GM21619 (cell line): ENCODE measurements around the gene PODNL1.
"Not testable (repeated sequence)": the region's sequence is repeated elsewhere in the genome, so short reads cannot be mapped to it uniquely, and the experiment has no call there.

Experiments
- ATAC-seq: cut with Tn5 transposase; IDR thresholded peaks from one replicate; pipeline ENCODE4 v1.9.1; 2021; ENCODE audit not compliant: unreplicated experiment

PODNL1 gene

DNA sequence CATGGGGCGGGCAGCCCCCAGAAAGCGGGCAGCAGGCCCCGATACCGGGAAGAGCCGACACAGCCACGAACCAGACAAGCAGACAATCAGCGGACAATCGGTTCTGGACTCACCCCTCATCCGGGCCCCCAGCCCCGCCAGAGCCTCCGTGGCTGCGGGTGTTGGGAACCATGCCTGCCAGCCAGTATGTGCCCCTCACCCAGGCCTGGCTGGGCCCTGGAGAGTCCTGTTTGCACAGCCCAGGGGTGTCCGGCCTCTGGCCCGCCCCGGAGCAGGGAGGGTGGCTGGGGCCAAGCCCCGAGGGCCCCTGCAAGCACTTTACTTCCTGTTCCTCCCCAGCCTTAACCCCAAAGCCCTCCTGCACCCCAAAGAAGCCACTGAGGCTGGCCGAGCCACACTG, 7.8 kb downstream of the PODNL1 start:
- ATAC-seq: no peak

DNA sequence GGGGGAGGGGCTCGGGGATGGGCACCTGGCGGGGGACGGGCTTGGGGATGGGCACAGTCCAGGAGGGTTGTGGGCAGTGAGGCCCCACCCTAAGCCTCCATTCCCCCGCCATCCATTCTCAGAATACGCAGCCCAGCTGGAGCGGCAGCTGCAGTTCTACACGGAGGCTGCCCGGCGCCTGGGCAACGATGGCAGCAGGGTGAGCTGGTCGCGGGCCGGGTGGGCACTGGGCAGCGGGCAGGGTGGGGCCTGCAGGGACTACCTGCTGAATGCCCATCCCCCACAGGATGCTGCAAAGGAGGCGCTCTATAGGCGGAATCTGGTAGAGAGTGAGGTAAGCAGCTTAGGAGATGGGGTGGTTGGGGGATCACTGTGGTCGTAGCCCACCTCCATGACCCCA, 8.3 kb downstream of the PODNL1 start:
- no peak for ATAC-seq

GRCh38 chr19:13929340-13929739, 8.9 kb downstream of the PODNL1 start:
- no peak for ATAC-seq

- no peak for ATAC-seq
Measured at GRCh38 chr19:13926715-13927114, 11.5 kb downstream of the PODNL1 start.

DNA sequence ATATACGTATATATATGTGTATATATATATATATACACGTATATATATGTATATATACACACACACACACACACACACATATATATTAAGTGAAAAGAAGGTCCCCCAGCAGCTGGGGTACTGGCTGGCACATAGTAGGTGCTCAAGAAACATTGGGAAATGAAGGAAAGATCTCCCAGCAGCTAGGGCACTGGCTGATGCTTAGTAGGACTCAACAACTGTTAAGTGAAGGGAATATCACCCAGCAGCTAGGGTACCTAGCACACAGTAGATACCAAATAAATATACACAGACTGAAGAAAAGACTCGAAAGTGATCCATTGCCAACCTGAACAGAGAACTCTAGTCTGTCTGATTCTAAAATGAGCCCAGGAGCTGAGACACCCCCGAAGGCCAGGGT, 12.2 kb downstream of the PODNL1 start:
- ATAC-seq: no peak

GRCh38 chr19:13923194-13923987, 14.8 kb downstream of the PODNL1 start:
- ATAC-seq: no peak

- not testable (repeated sequence) for ATAC-seq
Measured at GRCh38 chr19:13922118-13922517, 16.1 kb downstream of the PODNL1 start.

DNA sequence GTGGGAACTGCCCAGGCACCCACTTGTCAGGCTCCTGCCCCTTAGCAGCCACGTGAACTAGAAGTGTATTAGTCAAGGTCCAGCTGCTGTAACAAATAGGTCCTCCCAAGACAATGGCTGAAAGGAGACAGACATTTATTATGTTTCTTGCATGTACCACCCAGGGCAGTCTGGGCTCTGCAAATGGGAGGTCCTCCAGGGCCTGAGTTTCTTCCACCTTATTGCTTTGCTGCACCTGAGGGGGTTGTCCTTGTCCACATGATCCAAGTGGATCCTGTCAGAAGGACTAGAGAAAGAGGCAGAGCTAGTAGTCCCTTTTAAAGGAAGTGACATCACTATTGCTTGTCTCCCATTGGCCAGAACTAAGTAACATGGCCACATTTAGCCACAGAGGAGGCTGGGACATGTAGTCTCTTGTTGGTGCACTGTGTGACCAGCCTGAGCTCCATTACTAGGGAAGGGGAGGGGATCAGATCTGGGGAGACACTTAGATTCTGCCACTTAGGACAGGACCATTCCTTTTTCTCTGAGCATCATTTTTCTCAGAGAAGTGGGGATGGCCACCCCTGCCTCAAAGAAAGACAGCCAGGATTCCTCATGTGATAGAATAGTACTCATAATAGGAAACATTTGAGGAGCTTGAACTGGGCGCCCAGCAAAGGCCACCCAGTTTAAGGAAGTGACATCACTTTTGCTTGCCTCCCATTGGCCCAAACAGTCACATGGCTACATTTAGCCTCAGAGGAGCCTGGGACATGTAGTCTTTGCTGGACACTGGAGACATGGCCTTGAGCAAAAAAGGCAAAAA, 17.1 kb downstream of the PODNL1 start:
- ATAC-seq: no peak

GRCh38 chr19:13920524-13920923, 17.7 kb downstream of the PODNL1 start:
- ATAC-seq: no peak

GRCh38 chr19:13918726-13919411, 19.3 kb downstream of the PODNL1 start:
- no peak for ATAC-seq

- ATAC-seq: no peak
Measured at GRCh38 chr19:13917888-13918406, 20.3 kb downstream of the PODNL1 start.

DNA sequence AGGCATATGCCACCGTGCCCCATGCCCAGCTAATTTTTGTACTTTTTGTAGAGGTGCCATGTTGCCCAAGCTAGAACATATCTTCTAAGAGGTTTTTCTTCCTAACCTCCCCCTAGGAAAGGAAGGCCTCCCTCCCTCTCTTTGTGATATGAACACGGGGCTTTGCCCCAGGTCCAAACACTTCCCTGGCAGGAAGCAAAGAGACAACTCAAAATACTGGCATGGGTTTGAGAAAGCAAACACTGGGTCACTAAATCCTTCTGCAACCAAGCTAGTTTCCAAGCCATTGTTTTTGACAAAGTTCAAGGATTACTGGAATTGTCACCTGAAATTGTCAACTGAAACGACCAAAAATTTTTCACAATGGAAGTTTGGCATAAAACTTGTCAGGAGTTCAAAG, 23.4 kb downstream of the PODNL1 start:
- ATAC-seq: no peak

DNA sequence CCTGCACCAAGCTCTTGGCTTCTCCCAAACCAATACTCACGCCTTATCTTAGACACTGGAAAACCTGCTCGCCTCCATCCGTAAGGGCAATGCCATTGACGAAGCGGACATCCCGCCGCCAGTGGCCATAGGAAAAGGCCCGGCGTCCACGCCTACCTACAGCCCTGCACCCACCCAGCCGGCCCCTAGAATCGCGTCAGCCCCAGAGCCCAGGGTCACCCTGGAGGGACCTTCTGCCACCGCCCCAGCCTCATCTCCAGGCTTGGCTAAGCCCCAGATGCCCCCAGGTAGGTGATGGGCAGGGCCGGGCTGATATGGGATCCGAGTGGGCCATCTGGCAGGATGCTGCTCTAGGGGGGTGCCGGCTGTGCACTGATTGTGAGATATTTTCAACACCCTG, 24.9 kb downstream of the PODNL1 start:
- ATAC-seq: no peak

GRCh38 chr19:13909430-13909829, 28.8 kb downstream of the PODNL1 start:
- ATAC-seq: no peak

GRCh38 chr19:13908674-13909073, 29.5 kb downstream of the PODNL1 start:
- no peak for ATAC-seq

- no peak for ATAC-seq
Measured at GRCh38 chr19:13906910-13907309, 31.3 kb downstream of the PODNL1 start.

DNA sequence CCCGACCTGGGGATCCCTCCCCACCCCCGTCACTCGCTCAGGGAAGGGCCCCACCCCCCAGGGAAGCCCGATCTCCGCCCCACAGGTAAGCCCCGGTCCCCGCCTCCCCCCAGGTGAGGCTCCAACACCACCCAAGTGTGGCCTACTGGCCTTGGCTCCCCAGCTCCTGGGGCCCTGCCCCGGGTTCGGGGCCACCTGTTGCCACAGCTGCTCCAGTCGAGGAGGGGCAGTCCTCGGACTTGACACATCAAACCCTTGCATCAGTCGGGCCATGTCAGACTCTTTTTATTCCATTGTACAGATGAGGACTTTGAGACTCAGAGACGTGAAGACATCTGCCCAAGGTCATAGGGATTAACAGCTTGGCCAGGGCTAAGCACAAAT, 31.7 kb downstream of the PODNL1 start:
- ATAC-seq: peak; percentile 13

DNA sequence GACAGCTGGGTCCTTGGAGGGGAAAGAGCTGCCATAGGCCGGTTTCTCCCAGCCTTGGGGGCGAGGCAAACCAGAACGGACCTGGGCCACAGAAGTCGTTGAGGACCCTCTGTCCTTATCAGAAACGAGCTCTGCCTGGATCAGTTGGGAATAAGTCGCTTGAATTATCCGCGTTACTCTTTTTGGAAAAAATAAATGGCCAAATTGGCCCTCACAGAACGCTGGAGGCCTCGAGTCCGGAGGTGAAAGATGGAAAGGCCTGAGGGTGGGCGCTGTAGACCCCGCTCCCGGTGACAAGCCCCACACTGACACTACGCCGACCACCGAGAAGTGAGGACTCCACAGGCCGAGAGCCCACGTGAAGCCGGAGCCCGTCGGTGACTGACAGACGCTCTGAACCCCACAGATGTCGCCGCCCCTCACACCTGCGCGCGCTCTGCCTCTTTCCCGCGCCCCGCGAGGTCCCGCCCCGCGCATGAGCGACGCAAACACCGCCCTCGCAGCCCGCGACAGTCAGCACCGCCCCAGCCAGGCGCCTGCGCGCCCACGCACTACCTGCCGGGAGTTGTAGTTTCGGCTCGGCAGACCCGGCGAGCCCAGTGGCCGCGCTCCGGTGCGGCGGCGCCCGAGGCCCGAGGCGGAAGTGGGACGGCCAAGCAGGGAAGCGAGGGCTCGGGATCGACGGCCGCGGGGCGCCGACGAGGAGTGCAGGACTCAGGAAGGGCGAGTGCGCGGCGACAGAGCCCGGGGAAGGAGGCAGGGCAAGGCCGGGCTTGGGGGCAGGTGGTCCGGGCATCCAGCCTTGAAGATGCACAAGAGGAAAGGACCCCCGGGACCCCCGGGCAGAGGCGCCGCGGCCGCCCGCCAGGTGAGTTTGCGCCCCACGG, 32.3 kb downstream of the PODNL1 start, which contains the start of the genes BRME1 and CC2D1A:
Gene BRME1 (minus strand): TSS at position 484 of the 887 bp plus-strand sequence. CDS start 1,225 bp downstream, outside the sequence.
Gene CC2D1A (plus strand): TSS at position 568 of the 887 bp plus-strand sequence. CDS start 241 bp downstream, at position 809.
- ATAC-seq: peak; percentile 92

DNA sequence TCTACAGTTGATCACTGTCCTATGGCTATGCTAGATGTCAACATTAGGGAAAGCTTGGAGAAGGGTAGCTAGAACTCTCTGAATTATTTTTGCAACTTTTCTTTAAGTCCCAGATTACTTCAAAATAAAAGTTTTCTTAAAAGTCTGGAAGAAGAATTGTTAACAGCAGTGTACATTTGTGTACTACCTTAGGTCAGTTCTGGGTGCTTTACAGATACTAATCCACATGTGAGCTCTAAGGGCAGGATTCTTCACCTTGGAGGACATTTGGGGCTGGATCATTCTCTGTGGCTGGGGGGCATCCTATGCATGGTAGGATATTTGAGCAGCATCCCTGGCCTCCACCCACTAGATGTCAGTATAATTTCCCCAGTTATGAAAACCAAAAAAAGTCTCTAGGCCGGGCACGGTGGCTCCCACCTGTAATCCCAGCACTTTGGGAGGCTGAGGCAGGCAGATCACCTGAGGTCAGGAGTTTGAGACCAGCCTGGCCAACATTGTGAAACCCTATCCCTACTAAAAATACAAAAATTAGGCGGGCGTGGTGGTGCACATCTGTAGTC, 35.1 kb downstream of the PODNL1 start:
- ATAC-seq: no peak
